HepG2 (cell line): ENCODE results near the gene RBBP9. TPM values are rescaled to one million over a fixed set of nuclear protein-coding genes. Genes with fewer than 3 reads are reported as not detected.

Source experiments
- ATAC-seq: fragments of 200-7000 bp; cut with Tn5 transposase; 3 replicates; pipeline ENCODE4 v1.9.1; 2020; ENCODE audit warnings: mild to moderate bottlenecking, moderate library complexity
- BruUV-seq: library from RNA; stranded (reverse); fragments of 400-500 nt; replicated peaks from 2 replicates; lab custom pipeline; 2021; lab: Mats Ljungman, UMichigan
- CTCF ChIA-PET: fragments of 300-600 bp; formaldehyde crosslinking; extraction: SDS; loops from one replicate; lab custom pipeline; 2021; ENCODE audit warnings: low total read pairs, inconsistent platforms, low intra/inter-chr PET ratio; lab: Yijun Ruan, JAX
- POLR2A ChIA-PET: fragments of 350-600 bp; sonication (Branson Sonifier 250); formaldehyde crosslinking; loops from one replicate; lab custom pipeline; 2020; ENCODE audit warnings: antibody characterized with exemption, inconsistent platforms; lab: Yijun Ruan, JAX
- DNase-seq: peaks from one replicate; pipeline ENCODE4 v3.0.0-alpha.2; 2015; ENCODE audit warnings: low spot score
- FAIRE-seq: peaks from 3 replicates; lab custom pipeline; 2011; peaks lifted over from hg19 to GRCh38; lab: Jason Lieb, UNC
- H2AFZ ChIP-seq: one replicate; pipeline ENCODE4 v1.6.1; 2011; ENCODE audit warnings: low read length, inconsistent platforms
- H3K27ac ChIP-seq: fragments of 300-600 bp; 3 replicates; pipeline ENCODE4 v1.8.0; 2011; ENCODE audit warnings: mixed run types, mild to moderate bottlenecking, mixed read lengths, low read length, inconsistent platforms; ENCODE audit not compliant: insufficient read depth; ENCODE audit errors: extremely low read length
- H3K27me3 ChIP-seq, 2 experiments: fragments of 200-600 bp in 1 of 2; 2 replicates in 1 of 2; 3 replicates in 1 of 2; pipeline versions ENCODE4 v1.6.0 to v1.8.0; 2011; ENCODE audit warnings: low read length in 2 of 2, mild to moderate bottlenecking in 2 of 2, moderate library complexity in 2 of 2, inconsistent platforms in 1 of 2; ENCODE audit not compliant: insufficient read depth in 2 of 2, control insufficient read depth in 1 of 2
- H3K36me3 ChIP-seq, 2 experiments: fragments of 200-600 bp in 1 of 2; replicated peaks in 1 of 2; 2 replicates in 1 of 2; 3 replicates in 1 of 2; pipeline versions ENCODE4 v1.5.1 to v1.8.0; 2011; ENCODE audit warnings: low read length in 2 of 2, inconsistent platforms in 1 of 2; ENCODE audit not compliant: insufficient read depth in 2 of 2, control insufficient read depth in 1 of 2
- H3K4me1 ChIP-seq: 2 replicates; pipeline ENCODE4 v1.5.1; 2012; ENCODE audit warnings: low read length, inconsistent platforms; ENCODE audit not compliant: insufficient read depth
- H3K4me2 ChIP-seq: 2 replicates; pipeline ENCODE4 v1.6.0; 2011; ENCODE audit warnings: low read depth, low read length, inconsistent platforms
- H3K4me3 ChIP-seq, 3 experiments: fragments of 200-600 bp in 1 of 3; sonication (generic), shearing (Covaris generic) in 1 of 3; replicated peaks in 1 of 3; 2 replicates each; pipeline ENCODE4 v1.5.1; 2011 to 2016; ENCODE audit warnings: low read length in 3 of 3, inconsistent platforms in 2 of 3, low read depth in 2 of 3, mild to moderate bottlenecking in 2 of 3, control low read depth in 1 of 3, mixed read lengths in 1 of 3; ENCODE audit not compliant: insufficient read depth in 1 of 3
- H3K79me2 ChIP-seq: one replicate; pipeline ENCODE4 v1.6.1; 2011; ENCODE audit warnings: low read length, inconsistent platforms; ENCODE audit not compliant: insufficient read depth
- H3K9ac ChIP-seq: 2 replicates; pipeline ENCODE4 v1.6.0; 2011; ENCODE audit warnings: mild to moderate bottlenecking, low read depth, low read length, inconsistent platforms; ENCODE audit not compliant: insufficient read depth
- H3K9me3 ChIP-seq: 2 replicates; pipeline ENCODE4 v1.5.1; 2012; ENCODE audit warnings: mild to moderate bottlenecking, low read length
- H4K20me1 ChIP-seq: 2 replicates; pipeline ENCODE4 v1.6.0; 2011; ENCODE audit warnings: inconsistent platforms, mild to moderate bottlenecking, low read length, moderate library complexity; ENCODE audit not compliant: insufficient read depth
- ARHGAP35 ChIP-seq: sonication (generic); formaldehyde crosslinking; IDR thresholded peaks from 2 replicates; pipeline ENCODE4 v1.9.0; 2022; ENCODE audit warnings: mild to moderate bottlenecking, inconsistent platforms, moderate library complexity, missing genetic modification reagents, borderline replicate concordance
- DPF2 ChIP-seq: sonication (generic); formaldehyde crosslinking; IDR thresholded peaks from 2 replicates; pipeline ENCODE4 v1.4.0; 2020; ENCODE audit warnings: mild to moderate bottlenecking, low read depth, missing genetic modification reagents, borderline replicate concordance
- ISX ChIP-seq: sonication (generic); formaldehyde crosslinking; conservative IDR thresholded peaks from 2 replicates; pipeline ENCODE4 v1.5.0; 2020; ENCODE audit warnings: missing genetic modification reagents
- SOX13 ChIP-seq, 3 experiments: fragments of 450-650 bp in 1 of 3; sonication (generic) in 1 of 3; formaldehyde crosslinking in 1 of 3; IDR thresholded peaks in 2 of 3; conservative IDR thresholded peaks in 1 of 3; 2 replicates each; pipeline versions ENCODE4 v1.5.0 to v1.6.1; 2016 to 2020; ENCODE audit warnings: antibody characterized with exemption in 1 of 3, mild to moderate bottlenecking in 1 of 3, missing compliant biosample characterization in 1 of 3, missing genetic modification reagents in 1 of 3, moderate library complexity in 1 of 3
- YY1 ChIP-seq: IDR thresholded peaks from 2 replicates; pipeline ENCODE4 v1.6.1; 2011; ENCODE audit warnings: low read length, low read depth, moderate library complexity, mild to moderate bottlenecking; ENCODE audit not compliant: insufficient read depth, insufficient replicate concordance
- ZC3H4 ChIP-seq: sonication (generic); formaldehyde crosslinking; IDR thresholded peaks from 2 replicates; pipeline ENCODE4 v1.4.0; 2020; ENCODE audit warnings: missing genetic modification reagents, borderline replicate concordance
- ZNF543 ChIP-seq: sonication (generic); formaldehyde crosslinking; IDR thresholded peaks from 2 replicates; pipeline ENCODE4 v1.4.0; 2020; ENCODE audit warnings: mild to moderate bottlenecking, missing genetic modification reagents
- ZNF589 ChIP-seq: sonication (generic); formaldehyde crosslinking; conservative IDR thresholded peaks from 2 replicates; pipeline ENCODE4 v1.8.0; 2022; ENCODE audit warnings: mild to moderate bottlenecking, moderate library complexity, missing genetic modification reagents
- WGBS: methylation state at CpG from one replicate; pipeline ENCODE4 v1.1.6; 2017; ENCODE audit warnings: low lambda C conversion rate; 5-methylcytosine and 5-hydroxymethylcytosine counted together
- in situ Hi-C: cut with HindIII; loops from 2 replicates; pipeline ENCODE4 v1.10.0; 2017; ENCODE audit warnings: low pct_unique_long_range_greater_than_20kb; ENCODE audit not compliant: extremely low pct_ligation_motif_present
- intact Hi-C: fragments of 100-400 bp; cut with micrococcal nuclease; formaldehyde crosslinking; loops from one replicate; pipeline ENCODE4 v1.10.0; 2022; ENCODE audit not compliant: unreplicated experiment
- polyA plus RNA-seq, 8 experiments: library from polyadenylated mRNA; depleted of rRNA in 3 of 8; stranded (reverse) in 7 of 8; unstranded in 1 of 8; fragments of >200 nt; fragmentation: Illumina TruSeq in 4 of 8; extraction: Trizol in 4 of 8; gene quantifications; 2 replicates each; pipeline versions ENCODE4 v1.2.1 to v1.2.3, GENCODE V29; 2011 to 2016; ENCODE audit warnings: low read depth in 4 of 8, missing spikeins in 1 of 8, mixed read lengths in 1 of 8; ENCODE audit not compliant: insufficient read depth in 1 of 8
- total RNA-seq, 5 experiments: library from RNA; depleted of rRNA; stranded (reverse); fragments of >200 nt; fragmentation: Illumina TruSeq; extraction: Trizol; gene quantifications; 2 replicates each; pipeline ENCODE4 v1.2.3, GENCODE V29; 2016; ENCODE audit warnings: low read depth in 1 of 5
- TF ChIP-seq, protein P1 (sequence below): sonication (generic); formaldehyde crosslinking; IDR thresholded peaks from 2 replicates; pipeline ENCODE4 v1.4.0; 2020; ENCODE audit warnings: missing genetic modification reagents, mild to moderate bottlenecking, borderline replicate concordance
- TF ChIP-seq, protein P2 (sequence below): sonication (generic); formaldehyde crosslinking; IDR thresholded peaks from 2 replicates; pipeline ENCODE4 v1.5.1; 2020; ENCODE audit warnings: missing genetic modification reagents, mild to moderate bottlenecking, borderline replicate concordance
- TF ChIP-seq, protein P3 (sequence below), 2 experiments: fragments of 450-650 bp in 1 of 2; sonication (generic) in 1 of 2; formaldehyde crosslinking; IDR thresholded peaks; 2 replicates each; pipeline versions ENCODE4 v1.5.0 to v1.8.0; 2020 to 2022; ENCODE audit warnings: mild to moderate bottlenecking in 1 of 2, missing genetic modification reagents in 1 of 2
- TF ChIP-seq, protein P4 (sequence below): sonication (generic); formaldehyde crosslinking; IDR thresholded peaks from 2 replicates; pipeline ENCODE4 v1.8.0; 2023; ENCODE audit warnings: mild to moderate bottlenecking, missing genetic modification reagents

Gene RBBP9
- total and polyA plus RNA-seq, 2 of the 13 experiments (the other 11 are each of a cell fraction or from before 2014, with no cell fraction given): 28.0 to 56.3 TPM

DNA sequence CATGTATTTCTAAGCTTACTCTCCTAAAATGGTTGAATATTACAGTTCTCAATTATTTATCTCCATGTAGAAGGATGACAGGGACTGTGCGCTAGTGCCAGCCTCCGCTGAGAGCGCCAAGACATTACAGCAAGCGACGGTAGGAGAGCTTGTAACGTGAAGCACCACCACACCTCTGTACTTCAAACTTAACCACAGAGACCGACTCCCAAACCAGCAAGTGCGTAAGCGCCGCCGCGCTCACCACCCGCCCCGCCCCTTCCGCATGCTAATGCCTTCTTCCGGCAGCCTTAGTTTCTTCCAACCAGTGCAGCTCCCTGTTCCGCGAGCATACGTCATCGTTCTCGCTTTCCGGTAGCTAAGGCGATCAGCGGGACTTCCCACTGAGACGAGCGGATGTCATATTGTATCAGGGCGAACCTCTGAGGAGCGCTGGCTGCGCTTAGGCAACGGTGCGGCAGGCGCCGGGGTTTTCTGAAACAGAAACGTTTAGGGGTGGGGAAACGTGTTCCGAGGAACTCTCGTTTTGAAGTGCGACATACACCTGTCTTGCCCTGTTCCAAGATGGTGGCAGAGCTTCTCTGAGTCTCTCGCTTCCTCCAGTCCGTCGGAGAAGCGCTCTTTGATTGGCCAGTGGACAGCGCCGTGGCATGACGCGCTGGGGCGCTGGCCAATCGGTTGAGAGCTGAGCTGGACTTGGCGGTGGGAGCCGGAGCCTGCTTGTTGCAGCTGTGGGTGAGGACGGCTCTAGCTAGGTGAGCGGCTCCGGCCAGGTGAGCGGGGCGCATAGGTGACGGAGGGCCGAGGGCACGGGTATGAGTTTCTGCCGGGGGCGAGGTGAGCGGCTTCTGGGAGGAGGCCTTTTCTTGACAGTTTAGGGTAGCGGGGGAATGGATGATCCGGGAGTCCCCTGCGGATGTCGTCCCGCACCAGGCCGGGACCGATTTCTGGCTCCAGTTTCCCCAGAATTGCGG lies 10.5 kb upstream of the RBBP9 start, which contains the start of gene SEC23B (continued):
- TF ChIP-seq, protein P1, sequence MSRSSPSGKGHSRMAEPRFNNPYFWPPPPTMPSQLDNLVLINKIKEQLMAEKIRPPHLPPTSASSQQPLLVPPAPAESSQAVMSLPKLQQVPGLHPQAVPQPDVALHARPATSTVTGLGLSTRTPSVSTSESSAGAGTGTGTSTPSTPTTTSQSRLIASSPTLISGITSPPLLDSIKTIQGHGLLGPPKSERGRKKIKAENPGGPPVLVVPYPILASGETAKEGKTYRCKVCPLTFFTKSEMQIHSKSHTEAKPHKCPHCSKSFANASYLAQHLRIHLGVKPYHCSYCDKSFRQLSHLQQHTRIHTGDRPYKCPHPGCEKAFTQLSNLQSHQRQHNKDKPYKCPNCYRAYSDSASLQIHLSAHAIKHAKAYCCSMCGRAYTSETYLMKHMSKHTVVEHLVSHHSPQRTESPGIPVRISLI (CRISPR knock-in tag): 0 out of 2 replicates have a peak, but pooled peaks have one; percentile 42
- TF ChIP-seq ZNF543 (CRISPR knock-in tag) (peak; percentile 95), ISX (CRISPR knock-in tag) (peak; percentile 49), DPF2 (CRISPR knock-in tag) (no peak)

DNA sequence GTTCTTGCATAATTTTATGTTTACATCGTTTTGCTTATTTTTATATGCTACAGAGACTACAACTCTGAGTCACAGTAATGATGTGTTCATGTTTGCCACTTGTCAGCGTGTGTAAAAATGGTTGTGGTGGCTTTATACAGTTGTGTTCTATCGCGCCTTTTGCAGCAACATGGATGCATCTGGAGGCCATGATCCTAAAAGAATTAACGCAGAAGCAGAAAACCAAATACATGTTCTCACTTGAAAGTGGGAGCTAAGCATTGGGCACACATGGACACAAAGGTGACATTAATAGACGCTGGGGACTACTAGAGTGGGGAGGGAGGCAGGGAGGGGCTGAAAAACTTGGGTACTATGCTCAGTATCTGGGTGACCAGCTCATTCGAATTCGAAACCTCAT lies 9.7 kb upstream of the RBBP9 start:
- peak overlapping the region; percentile 95 for H3K27ac ChIP-seq
- H3K9me3 ChIP-seq: no peaks in the 10 kb centered on the region
- peak overlapping the region; percentile 95 for H3K9ac ChIP-seq
- H3K4me3 ChIP-seq: peak overlapping the region; percentile 76 to 88 (median 87)
- peaks cover 46% of the 10 kb centered on the region for H3K4me1 ChIP-seq
- peak overlapping the region; percentile 33 for H2AFZ ChIP-seq
- H3K79me2 ChIP-seq: peaks cover 17% of the 10 kb centered on the region
- peaks cover 3 to 16% of the 10 kb centered on the region in 2 experiments for H3K36me3 ChIP-seq
- DNase-seq (no peak), ATAC-seq (no peak), FAIRE-seq (peak; percentile 21)
- intact Hi-C loops (loop anchor here (1.0 to 5.0 kb wide), 7 partner anchors 9 to 218 kb away; partner anchors contain the start of genes DZANK1, POLR3F, RBBP9 and SMIM26), in situ Hi-C loops (no loop called here)
- 39% methylated on average over 8 of the region's 8 CpGs for WGBS
- peak overlapping the region; percentile 96 for H3K4me2 ChIP-seq
- POLR2A ChIA-PET: interaction anchor here (0.7 to 4.8 kb wide), 36 partner anchors 9 to 937 kb away, joined by 3 to 215 read pairs (median 5); partner anchors contain the start of genes DSTN, DTD1, DZANK1 and KAT14
- H3K27me3 ChIP-seq: no peaks in the 10 kb centered on the region; a peak in 1 of 5 replicates
- no peaks in the 10 kb centered on the region for H4K20me1 ChIP-seq
- CTCF ChIA-PET: no interaction called here
- BruUV-seq: no TSS peak
- TF ChIP-seq YY1 (peak; percentile 35), SOX13 (IDR thresholded peaks at IDR 0.05) (no peak), SOX13 (CRISPR knock-in tag; conservative IDR thresholded peaks at IDR 0.05 in 1 of 2, IDR thresholded peaks at IDR 0.05 in 1 of 2) (0 out of 4 replicates have a peak, but pooled peaks of 1 of the 2 experiments have one; percentile 23), ZNF589 (CRISPR knock-in tag) (peak; percentile 42; the same call in 1 of the 2 replicates), ARHGAP35 (0 out of 2 replicates have a peak, but pooled peaks have one; percentile 11), ZC3H4 (CRISPR knock-in tag) (peak; percentile 82; the same call in 1 of the 2 replicates)
- TF ChIP-seq, protein P2, sequence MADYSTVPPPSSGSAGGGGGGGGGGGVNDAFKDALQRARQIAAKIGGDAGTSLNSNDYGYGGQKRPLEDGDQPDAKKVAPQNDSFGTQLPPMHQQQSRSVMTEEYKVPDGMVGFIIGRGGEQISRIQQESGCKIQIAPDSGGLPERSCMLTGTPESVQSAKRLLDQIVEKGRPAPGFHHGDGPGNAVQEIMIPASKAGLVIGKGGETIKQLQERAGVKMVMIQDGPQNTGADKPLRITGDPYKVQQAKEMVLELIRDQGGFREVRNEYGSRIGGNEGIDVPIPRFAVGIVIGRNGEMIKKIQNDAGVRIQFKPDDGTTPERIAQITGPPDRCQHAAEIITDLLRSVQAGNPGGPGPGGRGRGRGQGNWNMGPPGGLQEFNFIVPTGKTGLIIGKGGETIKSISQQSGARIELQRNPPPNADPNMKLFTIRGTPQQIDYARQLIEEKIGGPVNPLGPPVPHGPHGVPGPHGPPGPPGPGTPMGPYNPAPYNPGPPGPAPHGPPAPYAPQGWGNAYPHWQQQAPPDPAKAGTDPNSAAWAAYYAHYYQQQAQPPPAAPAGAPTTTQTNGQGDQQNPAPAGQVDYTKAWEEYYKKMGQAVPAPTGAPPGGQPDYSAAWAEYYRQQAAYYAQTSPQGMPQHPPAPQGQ: 0 out of 2 replicates have a peak, but pooled peaks have one; percentile 45
- TF ChIP-seq, protein P3, sequence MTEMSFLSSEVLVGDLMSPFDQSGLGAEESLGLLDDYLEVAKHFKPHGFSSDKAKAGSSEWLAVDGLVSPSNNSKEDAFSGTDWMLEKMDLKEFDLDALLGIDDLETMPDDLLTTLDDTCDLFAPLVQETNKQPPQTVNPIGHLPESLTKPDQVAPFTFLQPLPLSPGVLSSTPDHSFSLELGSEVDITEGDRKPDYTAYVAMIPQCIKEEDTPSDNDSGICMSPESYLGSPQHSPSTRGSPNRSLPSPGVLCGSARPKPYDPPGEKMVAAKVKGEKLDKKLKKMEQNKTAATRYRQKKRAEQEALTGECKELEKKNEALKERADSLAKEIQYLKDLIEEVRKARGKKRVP (CRISPR knock-in tag; IDR thresholded peaks at IDR 0.05): 0 out of 4 replicates have a peak, but pooled peaks of 1 of the 2 experiments have one; percentile 52
- TF ChIP-seq, protein P4, sequence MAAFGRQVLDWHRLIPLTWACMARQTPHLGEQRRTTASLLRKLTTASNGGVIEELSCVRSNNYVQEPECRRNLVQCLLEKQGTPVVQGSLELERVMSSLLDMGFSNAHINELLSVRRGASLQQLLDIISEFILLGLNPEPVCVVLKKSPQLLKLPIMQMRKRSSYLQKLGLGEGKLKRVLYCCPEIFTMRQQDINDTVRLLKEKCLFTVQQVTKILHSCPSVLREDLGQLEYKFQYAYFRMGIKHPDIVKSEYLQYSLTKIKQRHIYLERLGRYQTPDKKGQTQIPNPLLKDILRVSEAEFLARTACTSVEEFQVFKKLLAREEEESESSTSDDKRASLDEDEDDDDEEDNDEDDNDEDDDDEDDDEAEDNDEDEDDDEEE: 0 out of 2 replicates have a peak, but pooled peaks have one; percentile 18
